PC-3 (cell line): ENCODE data around the gene PHPT1. TPM values are rescaled to one million over a fixed set of nuclear protein-coding genes. Genes with fewer than 3 reads are reported as not detected.

ENCODE experiments used
- ATAC-seq: fragments of 200-7000 bp; cut with Tn5 transposase; 2 replicates; pipeline ENCODE4 v1.9.1; 2020; ENCODE audit warnings: mild to moderate bottlenecking, moderate library complexity
- BruUV-seq: library from RNA; stranded (reverse); fragments of 400-500 nt; replicated peaks from 2 replicates; lab custom pipeline; 2021; lab: Mats Ljungman, UMichigan
- CTCF ChIA-PET: fragments of 300-600 bp; sonication (Branson Sonifier 250); formaldehyde crosslinking; loops from one replicate; lab custom pipeline; 2022; ENCODE audit warnings: antibody characterized with exemption; lab: Charles Lee
- POLR2A ChIA-PET: fragments of 300-600 bp; sonication (Branson Sonifier 250); formaldehyde crosslinking; loops from one replicate; lab custom pipeline; 2022; ENCODE audit warnings: antibody characterized with exemption; ENCODE audit not compliant: unreplicated experiment; lab: Charles Lee
- DNase-seq: peaks from one replicate; pipeline ENCODE4 v3.0.0-alpha.2; 2015
- H2AFZ ChIP-seq: fragments of 300-600 bp; sonication (generic); 2 replicates; pipeline ENCODE4 v1.6.0; 2016; ENCODE audit warnings: antibody characterized with exemption, low read length
- H3F3A ChIP-seq: fragments of 300-600 bp; sonication (generic); one replicate; pipeline ENCODE4 v1.6.0; 2017; ENCODE audit warnings: antibody characterized with exemption, low read length, control low read depth, mild to moderate bottlenecking; ENCODE audit not compliant: unreplicated experiment
- H3K27ac ChIP-seq: fragments of 300-600 bp; sonication (generic); 2 replicates; pipeline ENCODE4 v1.5.1; 2016; ENCODE audit warnings: mild to moderate bottlenecking, low read length
- H3K27me3 ChIP-seq: fragments of 300-600 bp; sonication (generic); 2 replicates; pipeline ENCODE4 v1.6.1; 2016; ENCODE audit warnings: low read length, mixed read lengths
- H3K36me3 ChIP-seq: fragments of 300-600 bp; sonication (generic); 2 replicates; pipeline ENCODE4 v1.6.1; 2016; ENCODE audit warnings: low read depth, mixed run types, low read length, mixed read lengths
- H3K4me1 ChIP-seq: fragments of 300-600 bp; sonication (generic); 2 replicates; pipeline ENCODE4 v1.5.1; 2016; ENCODE audit warnings: low read length; ENCODE audit not compliant: insufficient read depth
- H3K4me2 ChIP-seq: fragments of 300-600 bp; sonication (generic); 2 replicates; pipeline ENCODE4 v1.6.0; 2016; ENCODE audit warnings: low read length
- H3K4me3 ChIP-seq: fragments of 300-600 bp; sonication (generic); 2 replicates; pipeline ENCODE4 v1.5.1; 2016; ENCODE audit warnings: mild to moderate bottlenecking, low read length, mixed read lengths
- H3K79me2 ChIP-seq: fragments of 300-600 bp; sonication (generic); 2 replicates; pipeline ENCODE4 v1.6.1; 2017; ENCODE audit warnings: low read length, mixed read lengths
- H3K9ac ChIP-seq: fragments of 300-600 bp; sonication (generic); 2 replicates; pipeline ENCODE4 v1.6.0; 2016; ENCODE audit warnings: mild to moderate bottlenecking, low read length
- H3K9me2 ChIP-seq: fragments of 300-600 bp; sonication (generic); replicated peaks from 2 replicates; pipeline ENCODE4 v1.6.1; 2016; ENCODE audit warnings: mixed run types, low read length, mixed read lengths
- H3K9me3 ChIP-seq: fragments of 300-600 bp; sonication (generic); 2 replicates; pipeline ENCODE4 v1.6.1; 2016; ENCODE audit warnings: low read length, mixed read lengths
- H4K20me1 ChIP-seq: fragments of 300-600 bp; sonication (generic); 2 replicates; pipeline ENCODE4 v1.6.1; 2016; ENCODE audit warnings: low read length, mixed read lengths
- EZH2 ChIP-seq: fragments of 300-600 bp; sonication (generic); IDR thresholded peaks from one replicate; pipeline ENCODE4 v1.6.1; 2017; ENCODE audit warnings: antibody characterized with exemption, mild to moderate bottlenecking, low read length; ENCODE audit not compliant: unreplicated experiment
- EZH2phosphoT487 ChIP-seq: fragments of 300-600 bp; sonication (generic); IDR thresholded peaks from 2 replicates; pipeline ENCODE4 v1.6.1; 2018; ENCODE audit warnings: mild to moderate bottlenecking, antibody characterized with exemption, low read length, borderline replicate concordance
- intact Hi-C: fragments of 100-400 bp; cut with micrococcal nuclease; formaldehyde crosslinking; loops from 2 replicates; pipeline ENCODE4 v1.9.0; 2023
- total RNA-seq: library from RNA; depleted of rRNA; stranded (reverse); fragments of >200 nt; gene quantifications from 2 replicates; pipeline ENCODE4 v1.2.3, GENCODE V29; 2014
- TF ChIP-seq, protein P1 (sequence below): fragments of 300-600 bp; sonication (generic); conservative IDR thresholded peaks from 2 replicates; pipeline ENCODE4 v1.5.1; 2017; ENCODE audit warnings: antibody characterized with exemption, low read depth, mild to moderate bottlenecking, low read length

PHPT1 gene
- total RNA-seq, 1 experiment from 2014 or later: 111 TPM

DNA sequence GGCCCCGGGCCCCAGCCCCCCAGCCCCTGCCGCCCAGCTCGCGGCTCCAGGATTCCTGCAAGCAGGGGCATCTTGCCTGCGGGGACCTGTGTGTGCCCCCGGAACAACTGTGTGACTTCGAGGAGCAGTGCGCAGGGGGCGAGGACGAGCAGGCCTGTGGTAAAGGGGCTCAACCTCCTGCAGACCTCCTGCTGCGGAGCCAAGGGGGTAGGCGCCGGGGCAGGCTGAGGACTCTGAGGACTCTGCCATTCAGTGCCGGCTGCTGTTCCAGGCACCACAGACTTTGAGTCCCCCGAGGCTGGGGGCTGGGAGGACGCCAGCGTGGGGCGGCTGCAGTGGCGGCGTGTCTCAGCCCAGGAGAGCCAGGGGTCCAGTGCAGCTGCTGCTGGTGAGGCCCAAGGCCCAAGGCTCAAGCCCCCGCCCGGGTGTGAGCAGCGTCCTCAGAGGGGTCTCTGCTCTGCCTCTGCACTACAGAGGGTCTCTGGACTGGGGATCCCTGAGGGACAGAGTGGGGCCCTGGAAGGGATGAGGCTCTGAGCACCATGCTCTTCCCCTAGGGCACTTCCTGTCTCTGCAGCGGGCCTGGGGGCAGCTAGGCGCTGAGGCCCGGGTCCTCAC, 6.4 kb downstream of the PHPT1 start:
- no peak overlapping the region for H3K27ac ChIP-seq
- H3K4me2 ChIP-seq: no peak overlapping the region
- no peaks in the 10 kb centered on the region for H3F3A ChIP-seq
- H3K4me3 ChIP-seq: no peak overlapping the region
- H3K36me3 ChIP-seq: no peaks in the 10 kb centered on the region
- H3K27me3 ChIP-seq: no peaks in the 10 kb centered on the region
- BruUV-seq: no TSS peak
- DNase-seq (no peak), ATAC-seq (no peak)
- ChIA-PET CTCF (no interaction called here), POLR2A (no interaction called here)
- no peaks in the 10 kb centered on the region for H3K9me3 ChIP-seq
- intact Hi-C loops: no loop called here
- no peaks in the 10 kb centered on the region for H3K9me2 ChIP-seq
- no peaks in the 10 kb centered on the region for H3K79me2 ChIP-seq
- TF ChIP-seq EZH2: no peak
- no peak for TF ChIP-seq EZH2phosphoT487
- TF ChIP-seq, protein P1, sequence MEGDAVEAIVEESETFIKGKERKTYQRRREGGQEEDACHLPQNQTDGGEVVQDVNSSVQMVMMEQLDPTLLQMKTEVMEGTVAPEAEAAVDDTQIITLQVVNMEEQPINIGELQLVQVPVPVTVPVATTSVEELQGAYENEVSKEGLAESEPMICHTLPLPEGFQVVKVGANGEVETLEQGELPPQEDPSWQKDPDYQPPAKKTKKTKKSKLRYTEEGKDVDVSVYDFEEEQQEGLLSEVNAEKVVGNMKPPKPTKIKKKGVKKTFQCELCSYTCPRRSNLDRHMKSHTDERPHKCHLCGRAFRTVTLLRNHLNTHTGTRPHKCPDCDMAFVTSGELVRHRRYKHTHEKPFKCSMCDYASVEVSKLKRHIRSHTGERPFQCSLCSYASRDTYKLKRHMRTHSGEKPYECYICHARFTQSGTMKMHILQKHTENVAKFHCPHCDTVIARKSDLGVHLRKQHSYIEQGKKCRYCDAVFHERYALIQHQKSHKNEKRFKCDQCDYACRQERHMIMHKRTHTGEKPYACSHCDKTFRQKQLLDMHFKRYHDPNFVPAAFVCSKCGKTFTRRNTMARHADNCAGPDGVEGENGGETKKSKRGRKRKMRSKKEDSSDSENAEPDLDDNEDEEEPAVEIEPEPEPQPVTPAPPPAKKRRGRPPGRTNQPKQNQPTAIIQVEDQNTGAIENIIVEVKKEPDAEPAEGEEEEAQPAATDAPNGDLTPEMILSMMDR: no peak
- H2AFZ ChIP-seq: no peak overlapping the region
- H4K20me1 ChIP-seq: no peaks in the 10 kb centered on the region
- H3K9ac ChIP-seq: no peak overlapping the region
- H3K4me1 ChIP-seq: no peaks in the 10 kb centered on the region; the same call in 1 of the 2 replicates

DNA sequence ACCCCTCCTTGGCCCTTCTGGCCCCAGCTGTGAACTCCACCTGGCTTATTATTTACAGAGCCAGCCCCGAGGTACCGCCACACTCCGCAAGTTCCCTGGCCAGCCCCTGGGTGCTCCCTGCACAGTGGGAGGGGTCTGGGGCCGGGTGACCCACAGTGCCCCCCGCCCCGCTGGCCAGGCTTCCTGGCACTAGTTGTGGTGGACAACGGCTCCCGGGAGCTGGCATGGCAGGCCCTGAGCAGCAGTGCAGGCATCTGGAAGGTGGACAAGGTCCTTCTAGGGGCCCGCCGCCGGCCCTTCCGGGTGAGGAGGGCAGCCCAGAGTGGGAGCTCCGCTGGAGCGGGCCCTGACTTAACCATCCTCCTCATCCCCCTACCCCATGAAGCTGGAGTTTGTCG, 6.9 kb downstream of the PHPT1 start:
- Histone ChIP-seq H3K4me3 (no peak overlapping the region), H3K36me3 (no peaks in the 10 kb centered on the region; the same call in 1 of the 2 replicates), H3K79me2 (no peaks in the 10 kb centered on the region), H3K4me2 (no peak overlapping the region), H3K27ac (no peak overlapping the region), H3K9me2 (no peaks in the 10 kb centered on the region), H4K20me1 (no peaks in the 10 kb centered on the region), H3K9ac (no peak overlapping the region), H3F3A (no peaks in the 10 kb centered on the region), H3K27me3 (no peaks in the 10 kb centered on the region), H2AFZ (no peak overlapping the region), H3K4me1 (no peaks in the 10 kb centered on the region), H3K9me3 (no peaks in the 10 kb centered on the region)
- POLR2A ChIA-PET: interaction anchor here (0.5 kb wide), 1 partner anchor 78 kb away, joined by 3 read pairs; no protein-coding TSS in a partner anchor
- DNase-seq: no peak
- CTCF ChIA-PET: no interaction called here
- no peak for TF ChIP-seq EZH2phosphoT487
- TF ChIP-seq, protein P1: no peak
- TF ChIP-seq EZH2: no peak
- no TSS peak for BruUV-seq
- ATAC-seq: no peak
- intact Hi-C loops: no loop called here

DNA sequence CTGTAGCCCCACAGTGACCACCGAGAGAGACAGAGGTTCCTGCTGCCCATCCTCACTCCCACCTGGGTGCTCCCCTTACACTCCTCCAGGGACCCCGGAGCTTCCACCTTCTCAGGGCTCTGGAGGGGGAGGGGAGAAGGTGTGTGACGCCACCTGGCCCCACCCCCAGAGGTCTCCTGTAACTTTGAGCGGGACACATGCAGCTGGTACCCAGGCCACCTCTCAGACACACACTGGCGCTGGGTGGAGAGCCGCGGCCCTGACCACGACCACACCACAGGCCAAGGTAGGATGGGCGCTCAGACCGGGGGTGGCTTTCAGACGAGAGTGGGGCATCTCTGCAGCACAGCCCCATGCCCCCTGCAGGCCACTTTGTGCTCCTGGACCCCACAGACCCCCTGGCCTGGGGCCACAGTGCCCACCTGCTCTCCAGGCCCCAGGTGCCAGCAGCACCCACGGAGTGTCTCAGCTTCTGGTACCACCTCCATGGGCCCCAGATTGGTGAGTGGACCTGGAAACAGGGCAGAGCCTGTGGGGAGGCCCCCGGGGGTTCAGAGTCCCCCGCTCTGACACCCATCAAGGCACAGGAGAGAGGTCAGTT, 7.4 kb downstream of the PHPT1 start:
- no TSS peak for BruUV-seq
- TF ChIP-seq EZH2 (no peak), EZH2phosphoT487 (no peak)
- TF ChIP-seq, protein P1: no peak
- Histone ChIP-seq H3K4me2 (no peak overlapping the region), H3K27me3 (no peaks in the 10 kb centered on the region), H3K79me2 (no peaks in the 10 kb centered on the region), H3K36me3 (no peaks in the 10 kb centered on the region; the same call in 1 of the 2 replicates), H2AFZ (no peak overlapping the region), H3K9me3 (no peaks in the 10 kb centered on the region), H3K9me2 (no peaks in the 10 kb centered on the region), H3F3A (no peaks in the 10 kb centered on the region), H3K27ac (no peak overlapping the region), H3K9ac (no peak overlapping the region), H4K20me1 (no peaks in the 10 kb centered on the region), H3K4me3 (no peak overlapping the region), H3K4me1 (no peaks in the 10 kb centered on the region)
- ATAC-seq (no peak), DNase-seq (no peak)
- CTCF ChIA-PET: no interaction called here
- intact Hi-C loops: no loop called here
- POLR2A ChIA-PET: interaction anchor here (0.5 kb wide), 1 partner anchor 77 kb away, joined by 3 read pairs; no protein-coding TSS in a partner anchor
